MM.1S (cell line): Measurements from ENCODE around the gene ZBTB5.

Source experiments
- CTCF ChIP-seq: fragments of 300-600 bp; sonication (generic); IDR thresholded peaks from 2 replicates; pipeline ENCODE4 v1.5.1; 2016; ENCODE audit warnings: antibody characterized with exemption, low read length, mixed read lengths
- EZH2 ChIP-seq: fragments of 300-600 bp; sonication (generic); optimal IDR thresholded peaks from 2 replicates; pipeline ENCODE3; 2017; ENCODE audit warnings: low read depth, mild to moderate bottlenecking, antibody characterized with exemption, low read length, mixed read lengths

- TF ChIP-seq CTCF (no peak), EZH2 (no peak)
Measured at GRCh38 chr9:37398464-37399025, 66.7 kb downstream of the ZBTB5 start.
